ELF-1 (cell line): ENCODE measurements around the gene COG3.

Source experiments
- DNase-seq: peaks from one replicate; pipeline ENCODE4 v3.0.0-alpha.2; 2016; ENCODE audit warnings: low read depth, low spot score

The COG3 gene

DNA sequence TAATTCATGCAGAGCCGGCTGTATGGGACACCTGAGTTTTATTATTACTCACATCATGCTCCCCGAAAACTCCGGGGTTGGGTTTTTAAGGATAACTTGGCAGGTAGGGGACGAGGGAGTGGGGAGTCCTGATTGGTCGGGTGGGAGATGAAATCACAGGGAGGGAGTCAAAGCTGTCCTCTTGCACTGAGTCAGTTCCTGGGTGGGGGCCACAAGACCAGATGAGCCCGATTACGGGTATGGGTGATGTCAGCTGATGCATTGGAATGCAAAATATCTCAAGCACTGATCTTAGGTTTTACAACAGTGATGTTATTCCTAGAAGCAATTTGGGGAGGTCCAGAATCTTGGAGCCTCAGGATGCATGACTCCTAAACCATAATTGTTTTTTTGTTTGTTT, 18.6 kb upstream of the COG3 start:
- DNase-seq = no peak

DNA sequence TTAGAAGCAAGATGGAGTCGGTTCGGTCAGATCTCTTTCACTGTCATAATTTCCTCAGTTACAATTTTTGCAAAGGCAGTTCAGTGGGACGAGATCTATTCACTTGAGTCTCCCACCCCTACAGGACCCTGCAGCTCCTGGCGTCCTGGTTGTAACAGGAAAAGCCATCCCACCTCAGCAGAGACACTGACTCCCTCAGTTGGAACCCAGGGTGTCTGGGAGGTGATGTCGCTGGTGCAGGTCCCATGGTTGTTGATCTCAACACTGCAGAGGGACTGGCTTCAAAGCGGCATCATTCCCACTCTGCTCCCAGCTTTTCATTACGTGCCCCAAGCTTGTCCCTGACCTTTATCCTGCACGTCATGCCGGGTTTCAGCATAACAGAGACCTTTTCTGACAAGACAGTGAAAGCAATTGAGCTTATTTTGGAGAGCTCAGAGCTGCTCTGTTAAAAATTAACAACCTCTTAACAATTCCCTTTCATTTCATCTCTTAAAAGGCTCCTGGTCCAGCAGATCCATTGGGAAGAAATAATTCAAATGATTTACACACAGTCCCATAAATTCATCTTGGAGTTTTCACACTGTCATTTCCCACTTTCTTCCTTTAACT, 17.6 kb upstream of the COG3 start:
- DNase-seq = no peak

DNA sequence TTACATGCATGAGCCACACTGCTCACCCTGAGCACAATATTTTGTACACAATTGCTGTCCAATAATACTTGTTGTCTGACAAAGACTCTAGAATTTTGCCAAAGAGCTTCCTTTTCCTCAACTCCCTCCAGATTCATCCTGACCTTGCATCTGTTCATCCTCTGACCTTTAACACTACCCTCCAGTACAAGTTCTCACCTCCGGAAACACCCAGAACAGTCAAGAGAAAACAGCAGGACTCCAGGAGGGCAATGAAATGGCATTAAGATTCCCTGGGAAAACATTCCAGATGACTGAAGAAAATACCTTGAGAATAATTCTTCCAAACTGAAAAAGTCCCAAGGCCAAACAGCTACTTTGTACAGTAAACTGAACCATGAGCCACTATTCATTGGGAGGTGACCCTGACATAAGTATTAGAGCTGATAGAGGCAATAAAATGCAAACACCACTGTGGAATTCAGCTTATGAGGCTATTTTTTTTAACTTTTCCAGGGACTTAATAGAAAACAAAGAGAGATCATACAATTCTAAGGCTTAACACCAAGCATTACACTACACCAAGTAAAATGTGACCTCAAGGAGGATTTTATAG, 15.7 kb upstream of the COG3 start:
- no peak for DNase-seq

DNA sequence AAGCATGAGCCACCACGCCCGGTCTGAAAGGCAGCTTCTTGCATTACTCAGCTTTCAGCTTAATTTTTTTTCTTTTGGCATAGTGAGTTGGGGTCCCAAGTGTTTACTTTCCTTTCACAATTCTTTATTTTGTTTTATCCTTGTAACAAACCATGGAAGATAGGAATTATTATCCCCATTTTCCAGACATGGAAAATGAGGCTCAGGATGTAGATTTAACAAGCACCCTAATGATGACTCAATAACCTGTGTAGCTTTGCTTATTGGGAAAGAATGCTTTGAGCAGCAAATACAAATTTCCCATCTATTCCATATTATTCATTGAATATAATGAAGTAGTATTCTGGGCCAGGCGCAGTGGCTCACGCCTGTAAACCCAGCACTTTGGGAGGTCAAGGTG, 13.5 kb upstream of the COG3 start:
- no peak for DNase-seq

DNA sequence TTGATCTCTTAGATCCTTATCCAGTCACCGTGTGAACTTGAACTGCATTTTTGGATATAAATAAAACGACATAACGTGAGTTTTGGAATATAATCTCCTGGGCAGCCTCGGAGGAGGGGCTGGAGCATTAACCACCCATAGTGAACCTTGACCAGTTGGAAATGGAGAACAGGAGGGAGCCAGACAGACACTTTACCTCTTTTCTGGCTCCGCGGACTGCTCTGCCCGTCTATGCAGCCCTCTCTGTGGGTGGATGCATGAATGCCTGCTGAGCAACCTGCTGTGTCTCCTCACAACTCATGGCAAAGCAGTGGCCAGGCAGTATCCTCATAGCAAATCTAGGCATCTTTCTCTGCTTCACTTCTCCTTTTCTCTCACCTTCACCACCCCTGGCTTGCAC, 10.5 kb upstream of the COG3 start:
- DNase-seq = no peak

DNA sequence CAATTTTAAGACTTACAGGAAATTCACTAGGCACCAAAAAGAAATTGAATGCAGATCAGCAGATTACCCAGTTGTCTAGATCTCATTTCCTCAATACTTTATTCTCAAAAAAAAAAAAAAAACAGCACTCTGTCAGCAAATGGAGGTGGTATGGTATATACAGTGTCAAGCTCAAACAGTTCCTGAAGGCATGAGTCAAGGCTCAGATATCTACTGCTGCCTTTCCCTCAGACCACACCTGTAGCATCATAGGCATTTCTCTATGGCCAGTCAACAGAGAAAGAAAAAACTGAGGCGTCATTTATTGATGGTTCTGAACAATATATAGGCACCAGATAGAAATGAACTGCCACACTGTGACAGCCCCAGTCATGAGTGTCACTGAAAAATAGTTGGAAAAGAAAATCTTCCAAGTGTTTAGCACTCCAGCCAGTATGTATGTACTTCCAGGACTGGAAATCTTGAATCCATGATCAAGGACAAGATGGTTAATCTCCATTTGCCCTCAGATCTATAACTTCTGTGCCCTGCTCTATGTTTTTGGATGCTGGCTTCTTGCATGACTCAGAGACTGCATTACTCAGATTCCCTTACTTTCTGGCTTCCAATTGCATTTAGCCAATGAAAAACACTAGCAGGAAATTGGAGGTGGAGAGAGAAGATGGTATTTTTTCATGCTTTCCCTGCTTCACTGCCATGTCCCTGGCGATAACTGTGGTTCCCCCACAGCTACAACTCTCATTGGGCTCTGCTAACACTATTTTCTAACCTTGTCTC, 8.4 kb upstream of the COG3 start:
- no peak for DNase-seq

DNA sequence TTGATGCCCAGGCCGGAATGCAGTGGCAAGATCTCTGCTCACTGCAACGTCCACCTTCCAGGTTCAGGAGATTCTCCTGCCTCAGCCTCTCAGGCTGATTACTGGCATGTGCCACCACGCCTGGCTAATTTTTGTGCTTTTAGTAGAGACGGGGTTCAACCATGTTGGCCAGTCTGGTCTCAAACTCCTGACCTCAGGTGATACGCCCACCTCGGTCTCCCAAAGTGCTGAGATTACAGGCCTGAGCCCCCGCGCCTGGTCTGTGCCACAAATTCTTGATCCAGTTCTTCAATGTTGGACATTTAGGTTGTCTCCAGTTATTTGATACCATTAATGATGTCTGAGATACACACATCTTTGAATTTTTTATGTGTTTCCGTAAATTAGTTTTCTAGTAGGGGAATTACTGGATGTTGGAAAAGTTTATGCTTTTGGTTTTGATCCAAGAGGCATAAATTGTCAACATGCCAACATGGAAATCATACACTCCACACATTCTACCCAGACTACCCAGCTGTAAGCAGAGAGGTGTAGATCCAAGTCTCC, 525 bp upstream of the COG3 start:
- no peak for DNase-seq

DNA sequence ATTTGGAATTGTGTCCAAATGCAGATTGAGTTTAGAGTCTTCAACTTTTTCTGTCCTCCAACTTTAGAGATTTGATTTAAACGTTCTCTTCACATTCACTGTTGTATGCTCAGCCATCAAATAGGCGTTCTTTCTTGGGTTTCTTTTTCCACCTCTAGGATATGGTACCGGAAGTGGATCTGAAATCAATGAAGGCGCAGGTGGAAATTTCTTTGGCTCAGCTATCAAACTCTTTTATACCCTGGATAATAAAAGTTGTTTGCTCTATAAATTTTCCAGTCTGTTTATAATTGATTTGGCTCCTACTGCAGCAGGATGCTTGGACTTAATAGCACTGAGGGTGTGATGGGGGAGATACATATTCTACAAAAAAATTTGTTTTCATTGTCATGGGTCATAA, 1.6 kb downstream of the COG3 start:
- DNase-seq = no peak

DNA sequence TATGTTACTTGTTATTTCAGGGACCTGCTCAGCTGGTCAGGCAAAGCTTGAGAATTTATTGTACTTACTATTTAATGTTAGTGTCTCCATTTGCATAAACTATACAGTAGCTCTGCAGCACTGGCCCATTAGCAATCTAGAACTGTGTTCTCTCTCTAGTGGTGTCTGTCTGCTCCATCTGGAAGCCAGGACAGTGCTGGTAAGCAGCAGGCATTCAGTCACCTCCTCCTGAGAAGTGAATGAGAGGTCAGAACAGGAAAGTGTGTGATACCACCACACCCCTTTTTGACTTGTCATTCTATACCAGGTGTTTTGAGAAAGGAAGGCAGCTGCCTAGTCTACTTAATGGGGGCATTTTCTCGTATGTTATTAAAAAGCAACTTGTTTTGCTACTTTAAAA, 3.9 kb downstream of the COG3 start:
- no peak for DNase-seq

DNA sequence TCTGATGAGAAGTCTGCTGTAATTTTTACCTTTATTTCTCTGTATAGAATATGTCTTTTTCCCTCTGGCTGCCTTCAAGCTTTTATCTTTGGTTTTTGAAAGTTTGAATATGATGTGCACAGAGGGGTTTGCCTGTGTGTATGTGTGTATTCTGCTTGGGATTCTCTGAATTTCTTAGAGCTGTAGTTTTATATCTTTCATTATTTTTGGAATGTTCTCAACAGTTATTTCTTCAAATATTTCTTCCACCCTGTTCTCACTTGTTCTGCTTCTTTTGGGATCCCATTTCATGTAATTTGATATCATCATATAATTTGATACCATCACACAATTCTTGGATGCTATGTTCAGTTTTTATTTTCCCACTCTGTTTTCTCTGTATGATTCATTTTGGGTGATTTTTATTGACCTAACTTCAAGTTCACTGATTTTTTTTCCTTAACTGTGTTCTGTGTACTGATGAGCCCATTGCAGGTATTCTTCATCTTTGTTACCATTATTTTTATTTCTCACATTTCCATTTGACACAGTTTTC, 7.5 kb downstream of the COG3 start:
- DNase-seq = no peak

DNA sequence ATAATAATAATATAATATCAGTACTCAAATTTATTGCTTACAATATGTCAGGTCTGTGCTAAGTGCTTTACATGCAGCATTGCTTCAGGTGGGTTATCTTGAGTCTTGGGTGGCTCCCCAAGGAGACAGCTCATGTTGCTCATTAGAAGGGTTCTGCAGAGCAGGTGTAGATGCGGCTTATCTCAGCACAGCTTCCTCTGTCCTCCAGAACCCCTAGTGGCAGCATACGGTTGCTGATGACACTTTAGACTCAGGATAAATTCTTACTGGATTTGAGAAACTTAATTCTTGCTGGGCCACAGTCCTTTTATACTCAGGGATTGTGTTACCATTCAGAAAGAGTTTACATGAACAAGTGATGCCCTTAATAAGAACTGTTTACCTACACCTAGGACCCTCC, 8.9 kb downstream of the COG3 start:
- no peak for DNase-seq

DNA sequence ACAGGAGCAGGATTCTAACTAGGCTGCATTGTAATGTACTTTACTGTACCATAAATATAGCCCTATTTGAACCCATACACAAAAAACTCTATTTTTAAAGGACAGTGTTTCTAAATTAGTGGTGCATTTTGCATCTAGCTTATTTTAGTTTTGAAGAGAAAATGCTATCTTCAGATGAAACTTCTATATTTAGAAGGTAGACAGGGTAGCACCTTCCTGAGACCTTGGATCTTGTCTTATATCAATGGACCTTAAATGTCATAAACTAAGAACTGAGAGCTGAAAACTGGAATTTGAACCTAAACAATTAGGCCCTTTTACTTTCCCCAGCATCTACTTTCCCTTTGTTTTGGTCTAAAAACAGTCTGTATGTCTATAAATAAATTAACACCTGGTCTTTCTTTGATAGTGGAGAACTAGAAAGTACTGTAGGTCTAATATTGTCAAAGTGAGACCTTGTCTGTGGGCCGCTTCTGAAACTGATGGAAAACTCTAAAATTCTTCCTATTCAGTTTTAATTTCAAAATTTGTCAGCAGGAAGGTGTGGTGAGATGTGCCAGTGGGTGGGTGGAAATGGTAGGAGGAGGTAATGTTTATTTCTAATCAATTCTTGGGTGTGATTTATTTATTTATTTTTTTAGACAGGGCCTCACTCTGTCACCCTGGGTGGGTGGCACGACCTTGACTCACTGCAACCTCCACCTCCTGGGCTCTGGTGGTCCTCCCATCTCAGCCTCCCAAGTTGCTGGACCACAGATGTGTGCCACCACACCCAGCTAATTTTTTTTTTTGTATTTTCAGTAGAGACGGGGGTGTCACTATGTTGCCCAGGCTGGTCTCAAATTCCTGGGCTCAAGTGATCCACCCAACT, 10.1 kb downstream of the COG3 start:
- no peak for DNase-seq

DNA sequence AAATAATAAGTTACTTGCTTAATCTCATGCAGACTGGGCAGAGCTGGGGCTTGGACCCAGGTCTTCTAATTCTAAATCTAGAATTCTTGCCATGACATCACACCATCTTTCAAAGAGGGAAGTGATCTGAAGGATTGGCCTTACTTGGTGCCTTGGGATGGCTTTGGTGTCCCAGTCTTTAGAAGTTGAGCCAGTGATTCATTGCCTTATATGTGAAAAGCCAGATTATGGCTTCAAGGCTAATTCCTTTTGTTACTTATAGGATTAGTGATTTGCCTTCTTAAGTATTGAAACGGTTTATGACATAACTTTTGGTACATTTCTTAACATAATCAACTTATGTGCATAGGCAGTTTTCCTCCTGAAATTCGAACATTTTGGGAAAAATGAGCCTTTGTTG, 14.9 kb downstream of the COG3 start:
- DNase-seq = no peak

DNA sequence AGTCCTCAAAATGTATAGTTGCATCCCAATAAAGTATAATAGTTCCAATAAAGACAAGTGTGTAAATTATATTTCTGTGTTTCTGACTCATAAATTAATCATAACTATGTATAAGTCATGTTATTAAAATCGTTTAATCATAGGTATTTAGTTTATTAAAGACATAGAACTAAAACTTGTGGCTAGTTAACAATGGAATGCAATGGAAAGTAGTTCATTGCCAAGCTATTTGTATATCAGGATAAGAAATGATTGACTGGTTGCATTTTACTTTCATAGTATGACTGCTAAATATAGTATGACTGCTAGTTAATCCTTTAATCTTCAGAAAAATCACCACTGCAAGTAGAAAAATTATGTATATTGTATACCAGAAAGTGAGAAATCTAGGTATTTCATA, 16.9 kb downstream of the COG3 start:
- DNase-seq = no peak

DNA sequence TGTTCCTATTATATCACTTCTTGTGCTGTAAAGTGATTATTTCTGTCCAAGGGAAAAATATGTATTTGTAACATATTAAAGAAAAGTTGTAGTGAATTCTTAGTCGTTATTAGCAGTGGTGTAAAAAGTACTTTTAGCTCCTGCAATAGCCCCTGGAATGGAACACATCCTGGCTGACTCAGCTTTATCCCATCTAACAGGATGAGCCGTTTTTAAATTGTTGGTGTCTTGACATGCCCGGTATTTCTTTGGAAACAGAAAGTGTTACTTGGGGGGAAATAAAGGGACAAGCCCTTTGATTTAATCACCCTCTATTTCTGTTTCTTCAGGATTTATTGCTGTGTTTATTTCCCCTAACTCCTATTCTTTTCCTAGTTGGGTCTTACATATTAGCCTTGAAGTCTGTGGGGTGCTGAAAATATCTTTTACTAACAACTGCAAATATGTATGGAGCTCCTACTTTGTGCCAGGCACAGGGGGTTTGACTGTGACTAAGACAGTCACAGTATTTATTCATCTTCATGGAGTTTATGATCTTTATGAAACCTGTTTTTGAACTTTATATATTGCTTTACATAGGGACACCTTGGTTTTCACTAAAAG, 17.9 kb downstream of the COG3 start:
- no peak for DNase-seq

DNA sequence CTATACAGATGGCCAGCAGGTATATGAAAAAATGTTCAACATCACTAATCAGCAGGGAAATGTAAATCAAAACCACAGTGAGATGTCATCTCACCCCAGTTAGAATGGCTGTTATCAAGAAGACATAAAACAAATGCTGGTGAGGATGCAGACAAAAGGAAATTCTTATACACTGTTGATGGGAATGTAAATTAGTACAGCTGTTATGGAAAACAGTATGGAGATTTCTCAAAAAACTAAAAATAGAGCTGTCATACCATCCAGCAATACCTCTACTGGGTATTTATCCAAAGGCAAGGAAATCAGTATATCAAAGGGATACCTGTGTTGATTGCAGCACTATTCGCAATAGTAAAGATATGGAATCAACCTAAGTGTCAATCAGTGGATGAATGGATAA, 22.9 kb downstream of the COG3 start:
- no peak for DNase-seq

DNA sequence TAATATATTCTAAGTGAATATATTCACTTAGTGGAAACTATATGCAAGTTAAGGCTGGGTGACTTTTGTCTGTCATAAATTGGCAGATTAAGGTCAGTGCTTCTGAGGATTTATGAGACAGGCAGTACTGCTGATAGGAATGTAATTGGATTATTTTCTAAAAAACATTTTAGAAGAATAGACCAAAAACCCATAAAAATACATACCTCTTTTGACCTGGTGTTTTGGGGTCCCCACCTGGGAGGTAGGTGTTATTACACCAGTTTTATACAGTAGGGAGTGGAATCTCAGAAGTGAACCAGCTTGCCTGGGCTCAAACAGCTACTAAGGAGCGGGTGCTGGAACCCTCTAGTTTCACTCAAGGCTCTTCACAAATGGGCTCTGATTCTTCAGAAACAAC, 25.3 kb downstream of the COG3 start:
- DNase-seq = no peak

DNA sequence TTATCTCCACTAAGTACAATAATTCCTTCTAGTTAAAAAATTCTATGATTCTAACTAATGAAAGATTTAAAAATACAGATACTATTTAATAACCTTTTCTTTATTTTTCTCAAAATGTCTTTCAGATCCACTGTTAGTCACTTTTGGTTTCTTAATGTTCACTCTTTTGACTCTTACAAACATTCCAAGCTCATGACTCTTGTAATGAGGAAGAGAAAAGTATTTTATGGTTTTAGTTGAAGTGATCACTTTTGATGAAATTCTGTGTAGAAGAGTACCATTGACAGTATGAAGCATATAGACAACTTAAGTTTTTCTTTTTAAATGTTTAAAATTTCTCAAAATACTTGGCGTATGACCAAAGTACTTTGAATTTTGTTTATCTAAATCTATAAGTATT, 27.8 kb downstream of the COG3 start:
- DNase-seq = no peak

DNA sequence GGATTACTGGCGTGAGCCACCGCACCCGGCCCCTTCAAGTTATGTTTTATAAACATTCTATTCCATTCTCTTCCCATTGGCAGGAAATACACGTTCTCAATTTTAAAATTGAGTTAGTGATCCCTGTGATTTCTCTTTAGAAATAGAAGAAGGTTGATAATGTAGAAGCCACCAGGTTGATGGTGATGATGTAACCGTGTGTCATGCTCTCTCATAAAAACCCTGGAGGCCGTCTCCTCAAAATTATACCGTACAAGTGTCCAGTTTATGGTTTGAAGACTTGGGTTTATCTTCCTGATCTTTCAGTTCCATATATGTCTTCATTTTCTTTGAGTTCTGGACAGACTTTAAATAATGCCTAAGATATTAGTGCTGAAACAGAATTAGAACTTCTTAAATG, 32.2 kb downstream of the COG3 start:
- DNase-seq = no peak

DNA sequence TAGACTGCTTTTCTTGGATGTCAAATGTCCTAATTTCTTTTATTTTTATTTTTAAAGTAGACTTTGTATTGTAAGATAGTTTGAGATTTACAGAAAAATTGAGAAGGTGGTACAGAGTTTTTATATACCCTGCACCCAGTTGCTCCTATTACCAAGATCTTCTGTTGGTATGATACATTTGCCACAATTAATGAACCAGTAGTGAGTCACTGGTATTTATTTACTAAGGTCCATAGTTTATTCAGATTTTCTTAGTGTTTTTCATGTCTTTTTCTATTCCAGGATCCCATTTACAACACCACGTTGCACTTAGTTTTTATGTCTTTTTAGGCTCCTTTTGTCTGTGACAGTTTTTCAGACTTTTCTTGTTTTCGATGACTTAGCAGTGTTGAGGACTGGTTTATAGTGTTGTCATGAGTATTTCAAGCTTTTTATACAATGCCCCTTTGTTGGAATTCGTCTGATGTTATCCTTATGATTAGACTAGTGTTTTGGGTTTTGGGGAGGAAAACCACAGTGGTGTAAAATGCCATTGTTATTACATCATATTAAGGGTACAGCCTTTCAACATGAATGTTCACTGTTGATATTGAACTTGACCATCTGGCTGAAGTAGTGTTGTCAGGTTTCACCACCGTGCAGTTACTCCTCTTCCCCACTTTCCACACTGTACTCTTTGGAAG, 35.9 kb downstream of the COG3 start:
- no peak for DNase-seq

DNA sequence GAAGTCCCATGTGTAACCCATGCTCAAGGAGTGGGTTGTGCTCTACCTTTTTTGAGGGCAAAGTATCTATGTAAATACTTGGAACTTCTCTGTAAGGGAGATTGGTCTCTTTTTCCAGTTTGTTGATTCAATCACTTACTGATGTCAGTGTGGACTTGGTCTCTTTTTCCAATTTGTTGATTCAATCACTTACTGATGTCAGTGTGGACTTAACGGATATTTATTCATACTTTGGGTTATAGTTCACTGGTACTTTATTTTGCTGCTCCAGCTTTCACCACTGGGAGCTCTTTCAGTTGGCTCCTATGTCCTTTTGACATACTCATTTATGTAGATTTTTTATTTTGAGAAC, 36.4 kb downstream of the COG3 start:
- no peak for DNase-seq
